GM18907 (cell line): ENCODE results near the gene SVOP.
"Not testable (repeated sequence)": the region's sequence is repeated elsewhere in the genome, so short reads cannot be mapped to it uniquely, and the experiment has no call there.

ENCODE experiments used
- ATAC-seq: cut with Tn5 transposase; IDR thresholded peaks from one replicate; pipeline ENCODE4 v1.9.1; 2021; ENCODE audit warnings: mild to moderate bottlenecking, moderate library complexity; ENCODE audit not compliant: unreplicated experiment

Gene SVOP

DNA sequence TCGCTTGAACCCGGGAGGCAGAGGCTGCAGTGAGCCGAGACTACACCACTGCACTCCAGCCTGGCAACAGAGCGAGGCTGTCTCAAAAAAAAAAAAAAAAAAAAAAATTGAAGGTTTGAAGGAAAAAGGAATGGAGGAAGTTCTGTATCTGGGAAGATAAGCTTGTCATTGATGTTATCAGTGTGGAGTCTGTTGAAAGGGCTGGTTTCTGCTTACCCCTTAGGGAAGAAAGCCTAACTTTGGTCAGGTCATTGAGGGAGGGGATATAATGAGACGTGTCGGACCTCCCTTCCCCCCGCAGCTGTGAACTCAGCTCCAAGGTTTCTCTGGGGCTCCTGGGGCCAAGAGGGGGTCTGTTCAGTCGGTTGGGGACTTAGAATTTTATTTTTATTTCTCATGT, 124.5 kb downstream of the SVOP start:
- ATAC-seq: no peak

DNA sequence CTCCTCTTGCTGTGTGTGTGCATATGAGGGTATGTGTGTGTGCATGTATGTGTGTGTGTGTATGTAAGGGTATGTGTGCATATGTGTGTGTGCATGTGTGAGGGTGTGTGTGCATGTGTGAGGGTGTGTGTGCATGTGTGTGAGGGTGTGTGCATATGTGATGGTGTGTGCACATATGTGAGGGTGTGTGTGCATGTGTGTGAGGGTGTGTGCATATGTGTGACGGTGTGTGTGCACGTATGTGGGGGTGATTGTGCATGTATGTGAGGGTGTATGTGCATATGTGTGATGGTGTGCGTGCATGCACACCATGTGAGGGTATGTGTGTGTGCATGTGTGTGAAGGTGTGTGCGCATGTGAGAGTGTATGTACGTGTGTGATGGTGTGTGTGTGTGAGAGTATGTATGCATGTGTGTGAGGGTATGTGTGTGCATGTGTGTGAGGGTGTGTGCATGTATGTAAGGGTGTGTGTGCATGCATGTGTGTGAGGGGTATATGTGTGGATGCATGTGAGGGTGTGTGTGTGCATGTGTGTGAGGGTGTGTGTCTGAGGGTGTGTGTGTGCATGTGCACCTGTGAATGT, 125.6 kb downstream of the SVOP start:
- ATAC-seq: no peak

DNA sequence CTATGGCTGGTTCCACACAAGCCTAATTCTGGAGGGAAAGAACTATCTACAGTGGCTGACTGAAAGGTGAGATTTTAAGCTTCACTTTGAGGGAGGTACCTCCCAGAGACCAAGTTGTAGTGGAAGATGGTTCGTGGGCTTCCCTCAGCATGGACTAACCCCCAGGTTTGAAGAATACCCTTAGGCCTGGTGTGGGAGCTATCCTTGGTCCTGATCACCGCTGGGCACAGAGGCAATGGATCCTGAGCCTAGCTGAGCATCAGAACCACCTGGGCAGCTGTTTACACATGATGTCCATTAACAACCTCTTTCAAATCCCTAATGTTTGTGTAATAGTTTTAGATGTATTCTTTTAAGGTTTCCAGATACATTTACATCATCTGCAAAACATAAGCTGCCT, 130.7 kb downstream of the SVOP start:
- no peak for ATAC-seq

DNA sequence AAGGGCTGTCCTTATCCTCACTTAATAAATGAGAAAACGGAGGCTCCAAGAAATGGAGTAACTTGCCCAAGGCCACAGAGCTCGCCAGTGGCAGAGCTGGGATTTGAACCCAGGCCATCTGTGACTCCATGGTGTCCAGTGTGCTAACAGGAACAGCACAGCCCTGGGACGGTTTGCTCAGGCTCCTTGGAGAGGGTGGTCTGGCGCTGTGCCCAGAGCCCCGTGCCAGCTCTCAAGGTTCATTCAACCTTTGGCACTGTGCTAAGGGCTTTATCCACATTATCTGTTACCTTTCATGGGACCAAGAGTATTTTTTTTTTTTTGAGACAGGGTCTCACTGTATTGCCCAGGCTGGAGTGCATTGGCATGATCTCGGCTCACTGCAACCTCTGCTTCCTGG, 132.8 kb downstream of the SVOP start:
- no peak for ATAC-seq

DNA sequence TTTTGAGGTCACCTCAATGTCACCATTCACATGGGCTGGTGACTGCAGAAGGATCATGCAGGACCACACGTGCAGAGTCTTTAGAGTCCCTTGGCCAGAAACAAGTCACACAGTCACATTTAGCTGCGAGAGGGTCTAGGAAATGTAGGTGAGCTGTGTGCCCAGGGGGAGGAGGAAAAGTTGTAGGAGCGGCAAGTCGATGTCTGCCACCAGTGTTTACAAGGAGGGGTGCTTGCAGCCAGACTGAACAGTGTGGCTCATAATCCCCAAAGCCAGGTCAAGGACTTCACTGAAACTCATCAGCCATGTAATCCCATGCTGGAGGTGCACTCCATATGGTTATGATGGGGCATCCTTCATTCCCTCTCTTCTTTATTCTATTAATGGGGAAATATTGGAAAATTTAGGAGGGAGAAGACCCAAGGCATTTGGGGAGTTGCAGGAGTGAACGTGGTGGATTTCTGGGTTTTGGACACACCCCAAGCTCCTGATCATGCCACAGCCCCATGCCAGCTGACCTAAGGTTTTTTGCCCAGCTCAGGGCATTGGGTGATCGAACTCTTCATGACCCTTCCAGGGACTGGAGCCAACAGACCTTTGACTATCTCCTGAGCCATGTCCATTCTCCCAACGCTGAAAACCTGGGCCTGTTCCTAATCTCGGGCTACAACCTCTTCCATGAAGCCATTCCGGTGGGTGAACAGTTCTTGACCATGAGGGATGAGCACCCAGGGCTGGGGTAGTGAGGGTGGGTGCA, 133.8 kb downstream of the SVOP start:
- ATAC-seq: no peak

DNA sequence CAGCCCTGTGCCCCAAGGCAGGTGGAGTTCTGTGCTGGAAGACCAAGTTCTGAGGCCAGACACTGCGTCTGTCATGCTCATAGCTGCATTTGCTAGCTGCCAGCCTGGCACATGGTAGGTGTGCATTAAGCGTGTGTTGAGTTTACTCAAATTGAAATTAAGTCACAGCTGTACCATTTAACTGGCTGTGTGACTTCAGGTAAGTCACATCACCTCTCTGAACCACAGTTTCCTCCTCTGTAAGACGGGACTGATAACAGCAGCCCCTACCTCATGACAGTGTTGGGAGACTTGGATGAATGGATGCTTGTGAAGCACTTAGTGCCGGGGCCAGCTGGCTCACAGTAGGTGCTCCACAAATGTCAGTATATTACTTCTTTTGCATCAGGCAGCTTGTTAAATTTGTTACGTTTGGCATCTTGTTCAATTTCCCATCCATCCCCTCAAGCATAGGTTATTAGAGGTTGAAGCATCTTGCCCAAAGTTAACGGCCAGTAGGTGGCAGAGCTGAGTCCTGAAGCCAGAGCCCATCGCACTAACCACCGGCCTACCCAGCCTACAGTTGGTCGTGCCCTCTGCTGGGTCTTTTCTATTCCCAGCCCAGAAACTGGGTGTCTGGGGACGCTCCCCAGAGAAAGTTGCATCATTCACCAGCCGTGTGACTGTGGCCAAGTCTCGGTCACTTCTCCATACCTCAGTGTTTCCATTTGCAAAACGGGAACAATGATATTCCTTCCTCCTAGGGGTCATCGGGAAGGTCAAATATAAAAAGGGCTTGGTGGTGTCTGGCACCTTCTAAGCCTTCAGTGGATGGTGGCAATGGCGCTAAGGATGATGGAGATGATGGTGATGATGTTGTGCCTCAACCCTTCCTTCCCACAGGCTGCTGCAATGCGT, 136.5 kb downstream of the SVOP start:
- ATAC-seq: no peak

DNA sequence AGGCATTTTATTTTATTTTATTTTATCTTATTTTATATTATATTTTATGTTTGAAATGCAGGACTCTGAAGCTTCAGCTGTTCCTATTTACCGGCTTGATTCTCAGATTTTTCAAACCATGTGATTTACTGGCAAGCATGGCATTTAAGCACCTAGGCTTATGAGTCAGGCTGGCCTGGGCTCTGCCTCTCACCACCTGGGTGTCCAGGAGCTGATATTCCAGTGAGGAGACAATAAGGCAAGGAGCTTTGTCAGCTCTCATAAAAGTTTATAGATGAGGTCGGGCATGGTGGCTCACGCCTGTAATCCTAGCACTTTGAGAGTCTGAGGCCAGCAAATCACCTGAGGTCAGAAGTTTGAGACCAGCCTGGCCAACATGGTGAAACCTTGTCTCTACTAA, 138.9 kb downstream of the SVOP start:
- no peak for ATAC-seq

DNA sequence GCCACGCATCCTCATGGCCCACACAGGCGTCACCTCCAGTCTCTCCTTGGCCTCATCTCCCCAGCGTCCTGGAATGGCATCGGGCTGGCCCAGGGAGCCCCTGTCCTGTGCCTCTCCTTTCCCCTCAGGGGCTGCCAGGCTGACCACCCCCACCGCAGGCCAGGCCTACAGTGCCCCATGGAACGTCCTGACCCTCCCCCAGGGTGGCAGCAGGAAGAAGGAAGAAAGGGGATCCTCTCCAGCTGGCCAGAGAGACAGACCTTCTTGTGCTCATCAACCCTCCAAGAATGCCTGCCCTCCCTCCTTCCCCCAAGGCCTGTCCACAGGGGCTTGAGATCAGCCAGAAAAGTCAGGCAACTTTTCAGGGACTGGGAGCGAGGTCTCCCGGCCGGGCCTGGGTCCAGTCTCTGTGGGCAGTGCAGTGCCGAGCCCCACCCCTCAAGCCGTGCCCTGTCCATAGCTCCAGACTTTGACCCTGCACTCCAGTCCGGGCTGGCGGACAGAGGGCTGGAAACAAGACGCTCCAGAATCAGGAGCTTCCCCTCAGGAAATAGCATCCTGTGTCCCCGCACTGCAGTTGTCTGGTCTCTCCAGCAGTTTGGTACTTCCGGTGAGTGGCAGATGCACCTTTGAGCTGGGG, 141.1 kb downstream of the SVOP start, which contains the start of gene DAO:
Gene DAO (plus strand): TSS at position 478 of the 640 bp plus-strand sequence. CDS start 4,915 bp downstream, outside the sequence.
- no peak for ATAC-seq

DNA sequence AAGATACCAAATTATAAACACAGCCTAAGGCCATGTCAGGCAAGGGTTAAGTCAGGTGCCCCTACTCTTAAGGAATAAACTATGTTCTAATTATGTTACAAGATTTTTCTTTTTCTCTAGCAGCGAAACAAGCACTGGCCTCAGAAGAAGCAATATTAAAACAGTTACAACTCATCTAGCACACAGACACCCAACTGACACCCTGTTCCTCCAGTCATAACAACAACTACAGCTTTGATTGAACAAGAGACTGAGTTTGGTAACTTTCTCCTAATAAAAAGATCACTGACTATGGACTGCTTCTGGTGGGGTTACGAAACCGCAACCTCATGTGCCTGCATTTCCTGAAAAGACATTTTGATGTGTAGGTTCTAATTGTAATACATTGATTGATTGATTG, 144.3 kb downstream of the SVOP start:
- no peak for ATAC-seq

DNA sequence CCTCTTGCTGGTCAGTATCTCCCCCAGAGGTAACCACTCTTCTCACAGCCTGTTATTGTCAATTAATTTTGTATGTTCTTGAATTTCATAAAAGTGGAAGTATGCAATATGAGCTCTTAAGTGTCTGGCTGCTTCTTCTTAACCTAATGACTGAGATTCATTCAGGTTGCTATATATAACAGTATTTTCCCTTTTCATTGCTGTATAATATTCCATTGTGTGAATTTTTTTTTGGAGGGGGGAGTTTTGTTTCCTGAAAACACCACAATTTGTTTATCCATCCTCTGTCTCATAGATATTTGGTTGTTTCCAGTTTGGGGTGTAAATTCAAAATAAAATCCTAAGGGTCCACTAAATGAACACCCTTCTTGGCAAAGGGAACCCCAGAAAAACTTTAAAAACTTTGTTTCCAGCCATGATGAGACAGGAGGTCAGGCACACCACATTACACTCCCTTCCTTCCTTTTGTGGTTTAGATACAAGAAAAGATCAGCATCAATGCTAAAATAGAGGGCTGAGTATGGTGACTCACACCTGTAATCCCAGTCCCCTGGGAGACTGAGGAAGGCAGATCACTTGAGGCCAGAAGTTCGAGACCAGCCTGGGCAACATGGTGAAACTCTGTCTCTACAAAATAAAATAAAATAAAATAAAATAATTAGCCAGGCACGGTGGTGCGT, 145.0 kb downstream of the SVOP start:
- no peak for ATAC-seq

DNA sequence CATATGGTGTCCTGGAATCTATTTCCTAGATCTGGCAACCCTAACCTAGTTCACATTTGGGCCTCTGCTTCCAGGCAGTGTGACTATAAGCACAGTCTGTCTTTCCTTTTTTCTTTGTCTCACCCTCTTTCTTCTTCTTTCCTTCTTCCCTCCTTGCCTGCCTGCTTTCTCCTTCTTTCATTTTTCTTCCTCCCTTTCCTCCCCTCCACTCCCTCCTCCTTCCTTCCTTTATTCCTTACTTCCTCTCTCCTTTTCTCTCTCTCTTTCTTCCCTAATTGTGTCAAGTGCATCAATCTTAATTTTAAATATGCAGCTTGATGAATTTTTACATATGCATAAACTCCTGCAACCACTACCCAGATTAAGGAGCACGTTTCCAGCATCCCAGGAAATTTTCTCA, 145.6 kb downstream of the SVOP start:
- no peak for ATAC-seq

DNA sequence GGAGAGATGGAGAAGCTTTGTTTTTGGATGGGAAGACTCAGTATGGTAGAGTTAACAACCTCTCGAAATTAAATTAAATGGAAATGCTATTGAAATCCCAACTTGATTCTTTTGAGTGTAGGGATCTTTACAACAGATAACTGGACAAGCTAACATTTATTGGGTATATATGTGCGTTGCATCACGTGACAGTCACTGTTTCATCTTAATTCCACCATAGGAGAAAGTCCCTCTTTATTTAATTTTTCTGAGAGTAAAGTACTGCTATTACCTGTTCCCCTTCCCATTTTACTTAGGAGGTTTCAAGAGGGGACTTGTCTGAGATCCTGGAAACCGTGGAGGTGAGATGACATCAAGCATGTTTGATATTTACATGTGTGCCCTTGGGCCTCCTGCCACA, 152.1 kb downstream of the SVOP start:
- ATAC-seq: no peak

DNA sequence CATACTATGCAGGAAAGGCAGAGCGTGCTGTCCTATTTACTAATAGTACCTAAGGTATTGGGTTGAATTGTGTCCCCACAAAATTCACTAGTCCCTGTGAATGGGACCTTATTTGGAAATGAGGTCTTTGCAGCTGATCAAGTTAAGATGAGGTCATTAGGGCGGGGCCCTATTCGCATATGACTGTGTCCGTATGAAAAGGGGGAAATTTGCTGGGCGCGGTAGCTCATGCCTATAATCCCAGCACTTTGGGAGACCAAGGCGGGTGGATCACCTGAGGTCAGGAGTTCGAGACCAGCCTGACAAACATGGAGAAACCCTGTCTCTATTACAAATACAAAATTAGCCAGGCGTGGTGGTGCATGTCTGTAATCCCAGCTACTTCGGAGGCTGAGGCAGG, 154.8 kb downstream of the SVOP start:
- ATAC-seq: not testable (repeated sequence)

DNA sequence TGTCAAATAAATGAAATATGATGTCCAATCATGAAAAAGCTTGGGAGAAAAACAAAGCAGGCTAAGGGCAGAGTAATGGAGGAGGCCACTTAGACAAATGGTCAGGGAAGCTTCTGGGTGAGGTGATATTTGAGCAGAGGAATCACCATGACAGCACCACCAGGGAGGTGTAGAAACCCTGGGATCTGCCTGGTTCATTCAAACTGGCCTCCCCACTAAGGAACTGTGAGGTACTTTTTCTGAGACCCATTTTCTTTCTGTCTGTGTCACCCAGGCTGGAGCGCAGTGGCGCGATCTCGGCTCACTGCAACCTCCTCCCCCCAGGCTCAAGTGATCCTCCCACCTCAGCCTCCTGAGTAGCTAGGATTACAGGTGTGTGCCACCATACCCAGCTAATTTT, 155.7 kb downstream of the SVOP start:
- no peak for ATAC-seq

DNA sequence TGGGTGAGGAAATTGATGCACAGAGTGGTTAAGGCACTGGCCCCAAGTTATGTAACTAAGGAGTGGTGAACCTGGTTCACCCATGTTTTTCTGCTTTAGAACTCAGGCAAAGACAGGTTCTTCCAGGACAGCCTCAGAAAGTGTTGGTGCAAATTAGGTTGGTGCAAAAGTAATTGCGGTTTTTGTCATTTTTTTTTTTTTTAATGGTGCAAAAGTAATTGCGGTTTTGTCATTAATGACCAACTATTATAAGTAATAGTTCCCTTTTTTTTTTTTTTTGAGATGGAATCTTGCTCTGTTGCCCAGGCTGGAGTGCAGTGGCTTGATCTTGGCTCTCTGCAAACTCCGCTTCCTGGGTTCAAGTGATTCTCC, 158.3 kb downstream of the SVOP start:
- ATAC-seq: no peak

DNA sequence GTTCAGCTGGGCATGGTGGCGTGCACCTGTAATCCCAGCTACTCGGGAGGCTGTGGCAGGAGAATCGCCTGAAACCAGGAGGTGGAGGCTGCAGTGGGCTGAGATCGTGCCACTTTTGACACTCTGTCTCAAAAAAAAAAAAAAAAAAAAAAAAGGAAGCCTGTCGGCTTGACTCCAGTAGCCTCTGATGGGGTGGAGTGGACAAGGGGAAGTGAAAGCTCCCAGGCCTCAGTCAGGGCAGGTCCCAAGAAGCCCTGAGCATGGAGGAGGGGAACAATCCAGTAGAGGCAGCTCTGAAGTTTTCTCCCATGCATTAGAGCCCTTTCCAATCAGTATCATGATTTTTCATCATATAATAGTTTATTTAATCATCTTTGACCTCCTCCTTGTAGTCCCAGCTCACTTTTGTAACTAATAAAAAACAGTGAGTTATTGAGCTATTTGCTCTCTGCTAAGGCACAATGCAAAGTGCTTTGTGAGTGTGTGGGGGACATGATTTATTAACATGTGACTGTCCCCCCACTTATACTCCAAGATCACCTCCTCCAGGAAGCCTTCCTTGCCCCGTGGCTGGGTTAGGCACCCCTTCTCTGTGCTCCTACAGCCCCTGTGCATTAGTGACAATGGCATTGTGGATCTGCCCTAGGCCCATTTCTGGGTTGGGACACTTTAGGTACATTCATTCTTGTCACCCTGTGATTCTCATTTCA, 158.8 kb downstream of the SVOP start:
- ATAC-seq: peak; percentile 31

DNA sequence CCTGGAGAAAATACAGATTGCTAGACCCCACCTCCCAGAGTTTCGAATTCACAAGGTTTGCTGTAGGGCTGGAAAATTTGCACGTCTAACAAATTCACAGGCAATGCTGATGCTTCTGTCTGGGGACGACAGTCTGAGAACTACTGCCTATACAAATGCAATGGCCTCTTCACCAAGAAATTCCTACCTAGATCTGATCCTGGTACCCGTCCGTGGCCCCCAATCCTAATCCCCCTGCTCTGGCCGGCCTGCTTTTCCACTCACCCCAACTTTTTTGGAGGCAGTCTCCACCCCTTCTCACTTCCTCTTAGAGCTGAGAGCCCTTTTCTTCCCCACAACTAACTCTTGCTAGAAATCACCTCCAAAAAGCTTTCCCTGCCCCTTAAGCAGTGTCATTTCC, 160.4 kb downstream of the SVOP start:
- no peak for ATAC-seq

DNA sequence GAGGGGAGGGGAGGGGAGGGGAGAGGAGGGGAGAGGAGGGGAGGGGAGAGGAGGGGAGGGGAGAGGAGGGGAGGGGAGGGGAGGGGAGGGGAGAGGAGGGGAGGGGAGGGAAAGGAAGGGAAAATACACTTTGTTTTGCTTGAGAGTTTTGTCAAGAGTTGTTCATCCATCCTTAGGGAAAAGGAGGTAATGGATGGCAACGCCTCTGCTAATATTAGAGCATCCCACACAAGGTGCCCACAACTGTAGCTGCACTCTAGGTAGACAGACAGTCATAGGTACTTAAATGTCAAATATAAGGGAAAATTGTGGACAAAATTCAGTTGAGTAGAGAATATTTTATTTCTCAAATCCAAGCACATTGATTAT, 161.0 kb downstream of the SVOP start:
- no peak for ATAC-seq

DNA sequence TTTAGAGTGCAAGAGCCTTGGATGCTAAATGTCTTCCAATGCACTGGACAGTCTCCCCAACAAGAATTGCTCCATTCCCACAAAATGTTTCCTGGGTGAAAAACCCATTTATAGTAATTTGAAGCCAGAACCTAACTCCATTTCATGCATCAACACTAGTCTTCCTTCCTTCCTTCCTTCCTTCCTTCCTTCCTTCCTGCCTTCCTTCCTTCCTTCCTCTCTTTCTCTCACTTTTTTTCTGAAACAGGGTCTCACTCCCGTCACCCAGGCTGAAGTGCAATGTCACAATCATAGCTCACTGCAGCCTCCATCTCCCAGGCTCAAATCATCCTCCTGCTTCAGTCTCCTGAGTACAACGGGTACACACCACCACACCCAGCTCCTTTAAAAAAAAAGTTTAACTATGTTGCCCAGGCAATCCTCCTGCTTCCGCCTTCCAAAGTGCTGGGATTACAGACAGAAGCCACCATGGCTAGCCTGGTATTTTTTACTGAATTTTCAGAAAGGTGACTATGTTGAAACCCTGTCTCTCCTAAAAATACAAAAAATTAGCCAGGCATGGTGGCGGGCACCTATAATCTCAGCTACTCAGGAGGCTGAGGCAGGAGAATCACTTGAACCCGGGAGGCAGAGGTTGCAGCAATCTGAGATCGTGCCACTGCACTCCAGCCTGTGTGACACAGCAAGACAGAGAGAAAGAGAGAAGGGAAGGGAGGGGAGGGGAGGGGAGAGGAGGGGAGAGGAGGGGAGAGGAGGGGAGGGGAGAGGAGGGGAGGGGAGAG, 161.5 kb downstream of the SVOP start:
- ATAC-seq: not testable (repeated sequence)
